Liver (tissue), 9 donors: ENCODE data around the gene LRRC49. TPM values are rescaled to one million over a fixed set of nuclear protein-coding genes. Genes with fewer than 3 reads are reported as not detected.

ENCODE experiments used
- DNase-seq: peaks from one replicate; pipeline ENCODE4 v3.0.0-alpha.2; 2017; ENCODE audit warnings: low spot score
- H3K27ac ChIP-seq, 2 donors: one replicate each; pipeline ENCODE4 v1.7.0; 2013; ENCODE audit warnings: inconsistent platforms in 2 of 2, low read length in 2 of 2, control low read depth in 1 of 2, low read depth in 1 of 2, mild to moderate bottlenecking in 1 of 2
- H3K27me3 ChIP-seq, 4 donors: one replicate each; pipeline versions ENCODE4 v1.6.1 to v1.7.0; 2013; ENCODE audit warnings: low read length in 3 of 4, inconsistent platforms in 1 of 4, mild to moderate bottlenecking in 1 of 4, moderate library complexity in 1 of 4; ENCODE audit not compliant: control insufficient read depth in 4 of 4, insufficient read depth in 4 of 4
- H3K36me3 ChIP-seq, 4 donors: one replicate each; pipeline versions ENCODE4 v1.6.1 to v1.7.0; 2013; ENCODE audit warnings: low read length in 3 of 4, mild to moderate bottlenecking in 3 of 4, low read depth in 1 of 4, moderate library complexity in 1 of 4; ENCODE audit not compliant: control insufficient read depth in 4 of 4, insufficient read depth in 3 of 4
- H3K4me1 ChIP-seq, 4 donors: one replicate each; pipeline versions ENCODE4 v1.6.1 to v1.7.0; 2013; ENCODE audit warnings: low read length in 3 of 4, mild to moderate bottlenecking in 3 of 4, moderate library complexity in 1 of 4; ENCODE audit not compliant: control insufficient read depth in 4 of 4, insufficient read depth in 4 of 4
- H3K4me3 ChIP-seq, 3 donors: one replicate each; pipeline versions ENCODE4 v1.6.1 to v1.7.0; 2013; ENCODE audit warnings: low read length in 3 of 3, control low read depth in 1 of 3, low read depth in 1 of 3, mild to moderate bottlenecking in 1 of 3
- H3K9ac ChIP-seq, 2 donors: one replicate each; pipeline ENCODE4 v1.7.0; 2013; ENCODE audit warnings: low read length in 2 of 2, mild to moderate bottlenecking in 2 of 2, moderate library complexity in 2 of 2, control low read depth in 1 of 2, low read depth in 1 of 2
- H3K9me3 ChIP-seq, 4 donors: one replicate each; pipeline versions ENCODE4 v1.6.1 to v1.7.0; 2013; ENCODE audit warnings: low read length in 3 of 4; ENCODE audit not compliant: control insufficient read depth in 4 of 4
- ATF3 ChIP-seq: IDR thresholded peaks from 2 replicates; pipeline ENCODE4 v1.6.1; 2016; ENCODE audit warnings: antibody characterized with exemption
- CTCF ChIP-seq: fragments of 150-350 bp; IDR thresholded peaks from 2 replicates; pipeline ENCODE4 v1.5.1; 2017; ENCODE audit warnings: improper control_type of control experiment, low read depth, low read length; ENCODE audit not compliant: missing input control
- EGR1 ChIP-seq, 2 donors: IDR thresholded peaks; 2 replicates each; pipeline ENCODE4 v1.6.1; 2016 to 2018; ENCODE audit warnings: antibody characterized with exemption in 2 of 2, low read depth in 2 of 2
- FOXA1 ChIP-seq: IDR thresholded peaks from 2 replicates; pipeline ENCODE4 v1.6.1; 2016; ENCODE audit warnings: antibody characterized with exemption
- HNF4G ChIP-seq: IDR thresholded peaks from 2 replicates; pipeline ENCODE4 v1.6.1; 2016; ENCODE audit warnings: antibody characterized with exemption
- MAX ChIP-seq: IDR thresholded peaks from 2 replicates; pipeline ENCODE4 v1.6.1; 2016; ENCODE audit warnings: antibody characterized with exemption
- NR2F2 ChIP-seq: IDR thresholded peaks from 2 replicates; pipeline ENCODE4 v1.6.1; 2016; ENCODE audit warnings: antibody characterized with exemption
- RAD21 ChIP-seq, 2 donors: IDR thresholded peaks; 2 replicates each; pipeline ENCODE4 v1.6.1; 2016; ENCODE audit warnings: antibody characterized with exemption in 2 of 2, mild to moderate bottlenecking in 2 of 2
- REST ChIP-seq: IDR thresholded peaks from 2 replicates; pipeline ENCODE4 v1.6.1; 2016; ENCODE audit warnings: antibody characterized with exemption, mild to moderate bottlenecking
- RXRA ChIP-seq, 2 donors: IDR thresholded peaks; 2 replicates each; pipeline ENCODE4 v1.6.1; 2017 to 2018; ENCODE audit warnings: antibody characterized with exemption in 2 of 2, mild to moderate bottlenecking in 1 of 2
- SP1 ChIP-seq: IDR thresholded peaks from 2 replicates; pipeline ENCODE4 v1.6.1; 2018; ENCODE audit warnings: antibody characterized with exemption, mild to moderate bottlenecking
- TAF1 ChIP-seq: conservative IDR thresholded peaks from 2 replicates; pipeline ENCODE4 v1.6.1; 2016; ENCODE audit warnings: antibody characterized with exemption, mild to moderate bottlenecking
- YY1 ChIP-seq: IDR thresholded peaks from 2 replicates; pipeline ENCODE4 v1.6.1; 2016; ENCODE audit warnings: antibody characterized with exemption, mild to moderate bottlenecking
- WGBS: extraction: QIAGEN DNeasy Blood & Tissue Kit; methylation state at CpG from one replicate; pipeline ENCODE4 v1.1.7; 2013; 5-methylcytosine and 5-hydroxymethylcytosine counted together
- polyA plus RNA-seq, 2 donors: library from polyadenylated mRNA; stranded (reverse) in 1 of 2; unstranded in 1 of 2; fragments of 200-250 nt in 1 of 2; fragments of >200 nt in 1 of 2; fragmentation: Nextera tagmentation in 1 of 2; extraction: Ambion mirVana in 1 of 2; gene quantifications; one replicate each; pipeline versions ENCODE4 v1.2.1 to v1.2.3, GENCODE V29; 2013 to 2015
- total RNA-seq, 2 donors: library from RNA; depleted of rRNA; stranded (reverse); fragments of >200 nt; gene quantifications; one replicate each; pipeline ENCODE4 v1.2.3, GENCODE V29; 2014
- donor health status: healthy.
- donor health status: healthy.
- donor health status: healthy.
- donor health status: healthy.
- donor health status: healthy.

Gene LRRC49
- total and polyA plus RNA-seq, 4 donors: 0.20 to 1.1 (median 0.31) TPM

GRCh38 chr15:70845602-70846360 is 46.8 kb upstream of the LRRC49 start:
- H3K27me3 ChIP-seq: no peaks in the 10 kb centered on the region
- H3K36me3 ChIP-seq: no peaks in the 10 kb centered on the region
- no peaks in the 10 kb centered on the region for H3K4me1 ChIP-seq
- H3K9me3 ChIP-seq: no peaks in the 10 kb centered on the region
- no peak overlapping the region for H3K4me3 ChIP-seq
- no peak for DNase-seq
- no peak overlapping the region for H3K9ac ChIP-seq
- TF ChIP-seq TAF1 (no peak), FOXA1 (no peak), YY1 (no peak), EGR1 (IDR thresholded peaks at IDR 0.05; ENCODE audit: low read depth in 2 of 2) (no peak), RAD21 (IDR thresholded peaks at IDR 0.05) (no peak), CTCF (no peak), ATF3 (no peak), NR2F2 (no peak), RXRA (IDR thresholded peaks at IDR 0.05) (no peak), HNF4G (no peak)
- 96% methylated on average over 6 of the region's 6 CpGs for WGBS
- H3K27ac ChIP-seq: no peak overlapping the region

- H3K27ac ChIP-seq: no peak overlapping the region
- DNase-seq: no peak
- TF ChIP-seq SP1: no peak
- no peak for TF ChIP-seq MAX
- no peak for TF ChIP-seq EGR1 (IDR thresholded peaks at IDR 0.05; ENCODE audit: low read depth in 2 of 2)
- TF ChIP-seq REST: no peak
- TF ChIP-seq ATF3: no peak
- TF ChIP-seq NR2F2: no peak
- 98% methylated on average over 6 of the region's 6 CpGs for WGBS
- no peaks in the 10 kb centered on the region for H3K27me3 ChIP-seq
- no peaks in the 10 kb centered on the region for H3K36me3 ChIP-seq
- H3K4me3 ChIP-seq: no peak overlapping the region
- peaks cover 3 to 10% (median 6%) of the 10 kb centered on the region in 4 donors for H3K4me1 ChIP-seq
- H3K9me3 ChIP-seq: no peaks in the 10 kb centered on the region
- no peak overlapping the region for H3K9ac ChIP-seq
Measured at GRCh38 chr15:70851889-70852288, 40.7 kb upstream of the LRRC49 start.
